ENCODE measurements around the gene PRR14. TPM values are rescaled to one million over a fixed set of nuclear protein-coding genes. Genes with fewer than 3 reads are reported as not detected.
"Not testable (repeated sequence)": the region's sequence is repeated elsewhere in the genome, so short reads cannot be mapped to it uniquely, and the experiment has no call there.

The PRR14 gene
- total and polyA plus RNA-seq, 2 experiments from 2014 or later = 6.6 to 18.7 TPM

- no peak overlapping the region for H2AFZ ChIP-seq
- no peak overlapping the region for H3K4me3 ChIP-seq
- H3K4me1 ChIP-seq (ENCODE audit: insufficient read depth) = no peaks in the 10 kb centered on the region
- 86% methylated on average over 11 of the region's 11 CpGs for WGBS (ENCODE audit: low lambda C conversion rate, missing lambda C conversion rate)
- no peaks in the 10 kb centered on the region for H3K9me3 ChIP-seq (ENCODE audit: low read depth)
- TF ChIP-seq CTCF (IDR thresholded peaks at IDR 0.05; ENCODE audit: poor library complexity) (no peak), EZH2phosphoT487 (IDR thresholded peaks at IDR 0.05; ENCODE audit: low read depth, severe bottlenecking, unreplicated experiment) (no peak), EZH2 (IDR thresholded peaks at IDR 0.05; ENCODE audit: borderline replicate concordance) (no peak)
- H3K4me2 ChIP-seq = no peak overlapping the region
- H3K27me3 ChIP-seq = no peaks in the 10 kb centered on the region
- no peak for DNase-seq (ENCODE audit: low spot score)
- H3K36me3 ChIP-seq (replicated peaks; ENCODE audit: insufficient read depth, low read depth) = no peaks in the 10 kb centered on the region
- H3K9me2 ChIP-seq (replicated peaks; ENCODE audit: insufficient read depth) = no peaks in the 10 kb centered on the region
- H3K79me2 ChIP-seq = no peaks in the 10 kb centered on the region
- no peak overlapping the region for H3K27ac ChIP-seq
- H4K20me1 ChIP-seq (ENCODE audit: insufficient read depth, poor library complexity, severe bottlenecking) = no peaks in the 10 kb centered on the region
These were observed 27.1 kb upstream of the PRR14 start for GRCh38 chr16:30623536-30624283.

- TF ChIP-seq EZH2 (IDR thresholded peaks at IDR 0.05; ENCODE audit: borderline replicate concordance) (no peak), CTCF (IDR thresholded peaks at IDR 0.05; ENCODE audit: poor library complexity) (no peak), EZH2phosphoT487 (IDR thresholded peaks at IDR 0.05; ENCODE audit: low read depth, severe bottlenecking, unreplicated experiment) (no peak)
- no peak overlapping the region for H3K4me2 ChIP-seq
- H3K79me2 ChIP-seq = no peaks in the 10 kb centered on the region
- no peak overlapping the region for H2AFZ ChIP-seq
- H3K4me1 ChIP-seq (ENCODE audit: insufficient read depth) = no peaks in the 10 kb centered on the region
- H3K9me2 ChIP-seq (replicated peaks; ENCODE audit: insufficient read depth) = no peaks in the 10 kb centered on the region
- H3K27me3 ChIP-seq = no peaks in the 10 kb centered on the region
- H3K27ac ChIP-seq = no peak overlapping the region
- H4K20me1 ChIP-seq (ENCODE audit: insufficient read depth, poor library complexity, severe bottlenecking) = no peaks in the 10 kb centered on the region
- 95% methylated on average over 9 of the region's 9 CpGs for WGBS (ENCODE audit: low lambda C conversion rate, missing lambda C conversion rate)
- no peak for DNase-seq (ENCODE audit: low spot score)
- no peaks in the 10 kb centered on the region for H3K36me3 ChIP-seq (replicated peaks; ENCODE audit: insufficient read depth, low read depth)
- H3K9me3 ChIP-seq (ENCODE audit: low read depth) = no peaks in the 10 kb centered on the region
- no peak overlapping the region for H3K4me3 ChIP-seq
These were observed 24.5 kb upstream of the PRR14 start for GRCh38 chr16:30626236-30626635.

- peak overlapping the region; percentile 59 for H3K4me2 ChIP-seq
- no peak overlapping the region for H3K27ac ChIP-seq
- H3K9me3 ChIP-seq (ENCODE audit: low read depth) = no peaks in the 10 kb centered on the region
- TF ChIP-seq CTCF (IDR thresholded peaks at IDR 0.05; ENCODE audit: poor library complexity) (peak; percentile 78), EZH2phosphoT487 (IDR thresholded peaks at IDR 0.05; ENCODE audit: low read depth, severe bottlenecking, unreplicated experiment) (no peak)
- no peaks in the 10 kb centered on the region for H3K36me3 ChIP-seq (replicated peaks; ENCODE audit: insufficient read depth, low read depth)
- no peaks in the 10 kb centered on the region for H3K79me2 ChIP-seq
- H3K27me3 ChIP-seq = no peaks in the 10 kb centered on the region
- no peaks in the 10 kb centered on the region for H3K9me2 ChIP-seq (replicated peaks; ENCODE audit: insufficient read depth)
- 51% methylated on average over 18 of the region's 18 CpGs for WGBS (ENCODE audit: low lambda C conversion rate, missing lambda C conversion rate)
- no peak overlapping the region for H3K4me3 ChIP-seq
- H4K20me1 ChIP-seq (ENCODE audit: insufficient read depth, poor library complexity, severe bottlenecking) = no peaks in the 10 kb centered on the region
- peak; percentile 85 for DNase-seq (ENCODE audit: low spot score)
- H2AFZ ChIP-seq = peak overlapping the region; percentile 82
- H3K4me1 ChIP-seq (ENCODE audit: insufficient read depth) = no peaks in the 10 kb centered on the region
These were observed 21.9 kb upstream of the PRR14 start for GRCh38 chr16:30628628-30629540.

- not testable (repeated sequence) for DNase-seq (ENCODE audit: low spot score)
- WGBS (ENCODE audit: low lambda C conversion rate, missing lambda C conversion rate) = 100% methylated on average over 7 of the region's 7 CpGs
These were observed 18.3 kb upstream of the PRR14 start for GRCh38 chr16:30632454-30632853.

More at GRCh38 chr16:30632454-30632853, 18.3 kb upstream of the PRR14 start:
- not testable (repeated sequence) for H3K36me3 ChIP-seq (replicated peaks; ENCODE audit: insufficient read depth, low read depth); H4K20me1 ChIP-seq (ENCODE audit: insufficient read depth, poor library complexity, severe bottlenecking); H2AFZ ChIP-seq; H3K4me3 ChIP-seq; H3K4me2 ChIP-seq; H3K79me2 ChIP-seq; H3K27me3 ChIP-seq; H3K9me2 ChIP-seq (replicated peaks; ENCODE audit: insufficient read depth); H3K9me3 ChIP-seq (ENCODE audit: low read depth); H3K27ac ChIP-seq; H3K4me1 ChIP-seq (ENCODE audit: insufficient read depth)
